GM18867 (cell line): Measurements from ENCODE around the gene AIMP1.

Experiments used
- ATAC-seq: cut with Tn5 transposase; IDR thresholded peaks from one replicate; pipeline ENCODE4 v1.9.1; 2021; ENCODE audit warnings: mild to moderate bottlenecking, moderate library complexity; ENCODE audit not compliant: unreplicated experiment

Gene AIMP1

DNA sequence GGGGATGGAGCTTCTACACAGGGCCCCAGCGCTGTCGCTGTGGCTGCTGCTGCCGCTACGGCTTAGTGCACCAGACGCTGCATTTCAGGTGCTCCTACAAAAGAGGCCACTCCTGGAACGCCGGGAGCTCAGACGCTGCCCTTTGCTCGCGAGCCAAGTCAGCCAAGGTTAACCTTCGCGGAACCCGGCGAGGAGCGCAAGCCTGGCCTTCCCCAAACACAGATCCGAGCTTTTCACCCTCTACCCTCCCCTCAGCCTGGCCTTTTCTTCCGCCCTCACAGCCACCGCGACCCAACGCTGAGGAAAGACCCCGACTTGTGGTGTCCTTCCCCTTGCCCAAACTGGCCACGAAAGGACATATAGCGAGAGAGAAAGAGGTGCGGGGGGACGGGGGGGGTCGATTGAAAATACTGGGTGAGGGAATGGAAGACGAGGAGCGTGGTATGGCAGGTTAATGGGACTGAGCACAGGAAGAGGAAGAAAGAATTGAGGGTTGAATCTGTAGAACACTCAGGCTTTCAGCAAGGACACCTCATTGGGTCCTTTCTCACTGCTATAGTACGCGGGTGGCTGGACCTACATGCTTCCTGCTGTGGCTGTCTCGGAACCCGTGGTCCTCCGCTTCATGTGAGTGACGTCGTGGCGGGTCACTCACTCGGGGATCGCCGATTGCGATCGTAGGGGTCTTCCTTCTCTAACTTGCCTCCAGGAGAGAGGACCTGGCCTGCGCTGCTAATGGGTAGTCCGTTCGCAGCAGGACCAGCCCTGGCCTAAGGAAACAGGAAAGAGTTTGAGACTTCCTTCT, at the start of gene AIMP1, which contains the start of gene TBCK:
Gene AIMP1, plus strand, starts transcription at position 583 of the 805 bp plus-strand sequence. CDS start 8,460 bp downstream, outside the sequence.
Gene TBCK, minus strand, starts transcription at position 242 of the 805 bp plus-strand sequence. CDS start 7,249 bp downstream, outside the sequence.
- ATAC-seq = peak; percentile 90

DNA sequence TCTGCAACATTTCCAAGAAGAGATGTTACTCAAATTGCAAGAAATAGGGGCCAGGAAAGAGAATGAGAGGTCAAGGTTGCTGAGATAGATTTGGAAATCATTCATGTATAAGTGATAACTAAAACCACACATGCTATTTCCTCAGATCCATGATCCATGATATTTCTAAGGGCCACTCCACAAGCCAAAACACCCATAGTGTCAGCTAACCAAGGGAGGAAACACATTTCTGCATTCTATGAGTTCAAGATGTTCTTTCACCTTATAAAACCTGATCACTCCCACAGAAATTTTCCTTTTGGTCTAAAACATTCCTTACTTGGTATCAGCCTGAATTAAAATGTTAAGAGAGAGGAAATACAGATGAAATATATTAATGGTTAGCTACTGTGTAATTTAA, 47.6 kb upstream of the AIMP1 start:
- no peak for ATAC-seq

DNA sequence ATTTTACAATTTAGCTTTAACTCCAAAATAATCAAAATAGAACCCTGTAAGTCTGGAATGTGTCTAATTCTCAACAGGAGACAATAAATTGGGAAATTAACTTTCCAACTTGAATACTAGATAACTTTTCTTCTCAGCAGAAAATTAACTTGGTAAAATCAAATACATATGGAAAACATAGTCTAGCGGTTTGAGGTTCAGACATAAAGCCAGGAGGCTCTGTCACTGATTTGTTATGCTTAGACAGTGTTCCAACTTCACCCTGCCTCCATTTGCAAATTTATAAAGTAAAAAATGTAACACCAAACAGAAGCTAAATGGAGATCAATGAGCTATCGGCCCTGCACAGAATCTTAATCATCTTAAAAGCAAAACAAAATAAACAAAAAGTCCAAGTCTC, 46.6 kb upstream of the AIMP1 start:
- no peak for ATAC-seq

DNA sequence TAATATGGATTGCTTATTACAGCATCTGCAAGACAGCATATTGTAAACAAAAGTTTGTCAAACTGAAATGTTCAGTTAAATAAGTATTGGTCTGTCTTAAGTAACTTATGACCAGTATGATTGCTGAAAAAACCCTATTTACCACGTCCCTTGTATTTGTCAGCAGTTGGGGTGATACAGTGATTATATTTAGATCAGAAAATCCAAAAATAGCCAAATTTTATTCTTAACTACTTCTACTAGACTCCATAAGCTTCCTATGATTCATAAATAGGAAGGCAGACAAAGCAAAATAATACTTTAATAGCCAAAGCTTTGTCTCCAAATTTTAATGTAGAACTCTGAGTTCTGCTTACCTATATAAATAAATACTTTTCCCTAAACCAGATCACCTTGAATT, 45.6 kb upstream of the AIMP1 start:
- no peak for ATAC-seq

DNA sequence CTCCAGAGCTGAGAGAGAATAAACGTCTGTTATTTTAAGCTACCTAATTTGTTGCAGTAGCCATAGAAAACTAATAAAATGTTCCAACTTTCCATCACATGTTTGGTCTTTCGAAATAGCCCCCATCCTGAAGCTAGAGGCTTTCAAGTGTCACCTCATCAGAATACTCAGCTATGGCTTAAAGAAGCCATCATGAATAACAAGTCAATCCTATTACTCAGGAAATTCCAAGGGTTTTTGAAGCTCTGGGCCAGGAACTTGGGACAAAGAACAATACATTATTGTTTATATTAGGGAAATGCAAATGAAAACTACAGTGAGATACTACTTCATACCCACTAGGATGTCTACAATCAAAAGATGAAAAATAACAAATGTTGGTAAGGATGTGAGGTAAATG, 42.5 kb upstream of the AIMP1 start:
- ATAC-seq = no peak

DNA sequence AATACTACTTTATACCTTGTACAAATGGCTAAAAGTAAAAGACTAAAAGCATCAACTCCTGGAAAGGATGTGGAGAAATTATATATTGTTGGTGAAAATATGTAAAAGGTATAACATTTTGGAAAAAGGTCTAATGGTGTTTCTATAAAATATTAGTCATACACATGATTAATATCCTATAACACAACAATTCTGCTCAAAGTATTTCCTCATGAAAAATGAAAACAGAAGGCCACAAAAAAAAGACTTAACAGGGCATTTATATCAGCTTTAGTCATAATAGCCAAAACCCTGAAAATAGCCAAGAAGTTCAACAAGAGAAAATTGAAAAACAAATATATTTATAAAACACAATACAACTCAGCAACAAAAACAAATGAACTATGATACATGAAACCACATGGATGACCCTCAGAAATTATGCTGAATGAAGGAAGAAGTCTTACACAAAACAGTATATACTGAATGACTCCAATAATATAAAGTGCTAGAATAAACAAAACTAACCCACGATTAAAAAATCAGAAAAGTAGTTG, 39.1 kb upstream of the AIMP1 start:
- ATAC-seq = no peak

DNA sequence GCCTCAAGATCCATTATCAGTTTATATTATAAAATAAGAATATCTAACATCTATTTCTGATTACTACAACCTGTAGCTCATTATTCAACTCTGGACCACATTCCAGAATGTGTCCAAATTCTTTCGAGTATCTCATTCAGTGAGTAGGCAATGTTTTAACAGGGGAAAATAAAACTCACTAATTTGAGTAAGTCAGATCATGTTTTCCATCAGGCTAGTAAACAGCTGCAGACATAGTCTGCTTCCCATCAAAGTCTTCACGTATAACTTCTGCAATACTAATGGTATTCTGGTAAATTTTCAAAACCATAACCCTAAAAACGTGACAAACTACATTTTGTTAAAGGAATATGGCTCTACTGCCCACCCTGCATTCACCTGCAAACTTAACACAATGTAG, 32.1 kb upstream of the AIMP1 start:
- no peak for ATAC-seq

DNA sequence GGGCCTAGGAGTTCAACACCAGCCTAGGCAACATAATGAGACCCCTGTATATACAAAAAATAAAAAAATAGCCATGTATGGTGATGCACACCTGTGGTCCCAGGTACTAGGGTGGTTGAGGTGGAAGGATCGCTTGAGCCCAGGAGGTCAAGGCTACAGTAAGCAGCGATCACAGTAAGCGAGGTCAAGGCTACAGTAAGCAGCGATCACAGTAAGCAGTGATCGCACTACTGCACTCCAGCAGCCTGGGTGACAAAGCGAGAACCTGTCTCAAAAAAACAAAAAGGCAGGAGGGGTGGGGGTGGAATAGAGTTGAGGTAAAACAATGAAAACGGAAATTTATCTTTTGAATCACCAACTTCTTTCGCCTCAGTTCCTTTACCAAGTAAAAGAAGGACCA, 29.7 kb upstream of the AIMP1 start:
- no peak for ATAC-seq

DNA sequence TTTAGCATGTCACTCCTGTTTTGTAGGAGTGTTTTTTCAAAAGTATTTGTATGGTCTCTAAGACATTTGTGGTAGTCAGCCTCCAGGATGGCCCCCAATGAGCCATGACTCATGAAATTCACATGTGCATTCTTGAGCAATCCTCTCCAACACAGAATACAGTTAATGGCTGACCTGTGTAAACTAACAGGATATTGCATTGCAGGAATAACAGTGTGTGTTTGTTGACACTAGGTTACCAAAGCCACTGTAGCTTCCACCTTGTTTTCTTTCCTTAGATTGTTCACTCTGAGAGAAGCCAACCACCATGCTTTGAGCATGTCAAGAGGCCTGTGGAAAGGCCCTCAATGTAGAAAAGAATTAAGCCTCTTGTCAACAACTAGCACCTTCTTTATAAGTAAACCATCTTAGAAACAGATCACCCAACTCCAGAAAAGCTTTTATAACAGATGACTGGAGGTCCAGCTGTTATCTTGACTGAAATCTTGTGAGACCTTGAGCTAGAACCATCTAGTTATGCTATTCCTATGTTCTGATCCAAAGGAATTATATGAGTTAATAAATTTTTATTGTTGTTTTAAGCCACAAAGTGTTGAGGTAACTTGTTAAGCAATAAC, 28.9 kb upstream of the AIMP1 start:
- no peak for ATAC-seq

DNA sequence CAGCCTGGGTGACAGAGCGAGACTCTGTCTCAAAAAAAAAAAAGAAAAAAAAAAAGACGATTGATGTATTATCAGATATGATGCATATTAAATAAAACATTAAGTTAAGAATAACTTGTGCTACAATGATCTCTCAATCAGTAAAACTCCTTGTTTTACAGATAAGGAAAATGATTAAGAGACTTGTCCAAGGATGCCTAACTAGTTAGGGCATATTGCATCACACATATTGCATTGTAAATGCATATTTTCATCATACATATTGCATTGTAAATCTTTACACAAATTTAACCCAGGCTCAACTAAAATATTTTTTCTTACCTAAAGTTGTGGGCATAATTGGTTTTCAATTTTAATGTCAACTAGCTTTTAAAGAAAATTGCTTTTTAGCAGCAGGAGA, 26.6 kb upstream of the AIMP1 start:
- ATAC-seq = no peak

DNA sequence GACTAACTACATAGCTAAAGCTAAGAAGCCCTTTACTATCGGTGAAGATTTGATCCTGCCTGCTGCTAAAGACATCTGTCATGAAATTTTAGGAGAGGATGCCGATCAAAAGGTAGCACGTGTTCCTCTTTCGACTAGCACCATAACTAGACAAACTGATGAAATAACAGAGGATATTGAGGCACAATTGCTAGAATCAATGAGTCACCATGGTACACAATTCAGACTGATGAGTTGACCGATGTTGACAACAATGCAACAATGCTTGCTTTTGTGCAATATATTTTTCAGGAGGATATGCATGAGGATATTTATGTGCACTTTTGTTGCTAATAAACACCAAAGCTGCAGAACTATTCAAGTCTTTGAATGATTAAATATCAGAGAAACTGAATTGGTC, 24.7 kb upstream of the AIMP1 start:
- ATAC-seq = no peak

DNA sequence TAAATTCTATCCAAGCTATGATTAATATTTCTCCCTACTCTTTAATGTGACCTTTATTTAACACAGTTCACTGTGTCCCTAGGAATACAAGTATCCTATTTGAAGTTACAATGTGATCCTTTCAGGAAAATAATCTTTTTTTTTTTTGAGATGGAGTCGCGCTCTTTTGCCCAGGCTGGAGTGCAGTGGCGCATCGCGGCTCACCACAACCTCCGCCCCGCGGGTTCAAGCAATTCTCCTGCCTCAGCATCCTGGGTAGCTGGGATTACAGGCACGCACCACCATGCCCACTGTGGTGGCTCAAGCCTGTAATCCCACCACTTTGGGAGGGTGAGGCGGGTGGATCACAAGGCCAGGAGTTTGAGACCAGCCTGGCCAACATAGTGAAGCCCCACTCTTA, 22.3 kb upstream of the AIMP1 start:
- ATAC-seq = no peak

DNA sequence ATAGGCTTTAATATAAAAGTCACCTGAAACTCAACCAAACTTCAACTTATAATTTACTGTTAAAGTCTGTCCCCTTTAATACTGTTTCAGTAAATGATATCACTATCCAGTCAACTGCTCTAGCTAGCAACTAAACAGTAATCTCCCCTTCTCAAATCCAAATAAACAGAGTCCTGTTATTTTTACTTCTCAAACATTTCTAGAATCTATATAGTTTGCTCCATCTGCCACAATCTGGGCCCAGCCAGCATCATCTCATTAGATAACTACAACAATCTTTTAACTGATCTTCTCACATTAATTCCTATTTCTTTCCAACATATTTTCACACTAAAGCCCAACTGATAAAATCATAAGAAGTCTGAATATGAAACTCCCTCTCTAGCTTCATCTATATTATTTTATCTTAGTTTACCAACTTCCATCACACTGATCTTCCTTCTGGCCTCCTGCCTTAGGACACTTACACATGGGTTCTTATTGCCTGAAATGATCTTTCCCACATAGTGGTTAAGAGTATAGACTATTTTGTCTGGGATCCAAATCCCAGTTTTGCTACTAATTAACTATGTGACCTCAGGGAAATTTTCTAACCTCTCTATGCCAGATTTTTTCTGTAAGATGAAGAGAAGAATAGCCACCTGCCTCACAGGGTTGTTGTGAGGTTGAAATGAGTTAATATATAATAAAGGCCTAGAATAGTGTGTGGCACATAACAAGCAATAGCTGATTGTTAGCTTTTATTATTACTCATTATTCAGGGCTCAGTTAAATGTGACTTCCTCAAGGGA, 18.9 kb upstream of the AIMP1 start:
- no peak for ATAC-seq

DNA sequence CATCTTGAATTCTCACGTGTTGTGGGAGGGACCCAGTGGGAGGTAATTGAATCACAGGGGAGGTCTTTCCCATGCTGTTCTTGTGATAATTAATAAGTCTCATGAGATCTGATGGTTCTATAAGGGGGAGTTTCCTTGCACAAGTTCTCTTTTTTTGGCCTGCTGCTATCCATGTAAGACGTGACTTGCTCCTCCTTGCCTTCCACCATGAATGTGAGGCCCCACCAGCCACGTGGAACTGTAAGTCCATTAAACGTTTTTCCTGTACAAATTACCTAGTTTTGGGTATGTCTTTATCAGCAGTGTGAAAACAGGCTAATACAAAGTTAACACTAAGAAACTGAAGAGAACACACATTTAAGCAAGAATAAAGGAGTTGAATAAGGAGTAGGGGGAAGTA, 16.4 kb upstream of the AIMP1 start:
- ATAC-seq = no peak

DNA sequence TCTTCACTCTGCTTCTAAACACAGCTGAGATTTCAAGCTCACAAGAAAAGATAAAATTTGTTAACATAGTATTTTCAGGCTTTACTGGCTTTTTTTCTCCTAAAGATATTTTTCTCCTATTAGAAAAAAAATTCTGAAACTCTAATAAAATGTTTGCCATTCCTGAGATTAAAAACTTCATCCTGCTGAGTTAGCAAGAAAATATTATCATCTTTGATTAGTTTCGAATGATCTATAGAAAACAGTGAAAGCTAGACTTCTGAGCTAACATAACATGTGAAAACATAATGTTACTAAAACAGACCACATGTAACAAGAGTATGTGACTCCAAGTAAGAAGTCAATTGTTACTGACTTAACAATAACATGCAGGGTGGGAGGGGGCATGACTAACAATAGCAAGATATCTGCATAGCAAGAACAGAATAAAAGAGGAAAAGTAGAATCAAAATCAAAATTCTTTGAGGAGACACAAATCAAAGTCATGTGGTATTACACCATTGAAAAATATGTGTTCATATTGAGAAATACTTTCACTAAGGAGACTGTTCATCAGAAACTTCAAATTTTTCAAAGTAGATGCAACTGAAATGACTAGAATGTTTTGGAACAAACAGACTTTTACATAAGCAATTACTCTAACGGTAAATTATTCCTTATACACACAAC, 14.8 kb upstream of the AIMP1 start:
- ATAC-seq = no peak

DNA sequence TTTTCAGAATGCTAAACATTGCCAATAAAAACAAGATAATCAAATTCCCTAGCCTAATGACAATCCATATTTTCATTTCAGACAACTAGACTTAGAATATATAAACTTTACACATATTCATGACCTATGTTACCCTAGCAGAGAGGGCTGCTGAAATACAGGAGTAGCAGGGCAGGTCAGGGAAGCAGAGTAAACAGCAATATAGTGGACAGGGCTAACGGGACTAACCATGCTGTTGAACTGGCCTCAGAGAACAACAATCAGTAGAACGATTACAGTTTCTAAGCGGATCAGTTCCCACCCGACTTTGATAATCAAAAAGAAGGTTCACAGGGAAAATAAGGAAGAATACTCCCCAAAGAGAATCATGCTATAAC, 14.3 kb upstream of the AIMP1 start:
- ATAC-seq = no peak

DNA sequence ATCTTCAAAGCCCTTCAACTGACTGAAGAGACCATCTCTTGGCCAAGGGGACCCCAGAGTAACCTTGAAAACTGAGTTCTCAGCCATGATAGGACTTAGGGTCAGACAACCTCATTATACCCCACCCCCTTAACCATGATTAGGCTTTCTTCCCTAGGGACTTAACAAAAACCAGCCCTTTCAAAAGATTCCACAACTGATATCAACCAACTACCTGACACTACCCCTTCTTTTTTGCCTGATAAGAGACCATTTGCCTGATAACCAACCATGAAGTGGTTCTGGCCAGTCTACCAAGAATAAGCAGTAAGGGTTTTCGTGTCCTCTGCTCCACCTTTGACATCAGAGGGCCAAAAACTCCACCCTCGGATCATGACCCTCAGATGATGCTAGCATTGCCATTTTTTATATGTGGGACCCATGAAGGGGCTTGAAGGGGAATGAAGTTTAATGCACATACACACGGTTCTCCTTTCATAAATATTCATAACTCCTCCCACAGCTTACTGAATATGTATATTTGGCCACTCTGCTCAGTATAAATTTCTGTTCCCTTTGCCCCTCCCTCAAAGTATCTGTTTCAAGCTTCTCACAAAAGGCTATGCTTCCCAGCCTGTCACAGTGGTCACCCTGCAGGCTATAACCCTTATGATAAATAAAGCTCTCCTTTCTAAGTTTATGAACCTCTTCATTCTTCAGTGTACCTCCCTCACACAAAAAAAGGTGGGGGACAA, 12.6 kb upstream of the AIMP1 start:
- ATAC-seq = no peak

DNA sequence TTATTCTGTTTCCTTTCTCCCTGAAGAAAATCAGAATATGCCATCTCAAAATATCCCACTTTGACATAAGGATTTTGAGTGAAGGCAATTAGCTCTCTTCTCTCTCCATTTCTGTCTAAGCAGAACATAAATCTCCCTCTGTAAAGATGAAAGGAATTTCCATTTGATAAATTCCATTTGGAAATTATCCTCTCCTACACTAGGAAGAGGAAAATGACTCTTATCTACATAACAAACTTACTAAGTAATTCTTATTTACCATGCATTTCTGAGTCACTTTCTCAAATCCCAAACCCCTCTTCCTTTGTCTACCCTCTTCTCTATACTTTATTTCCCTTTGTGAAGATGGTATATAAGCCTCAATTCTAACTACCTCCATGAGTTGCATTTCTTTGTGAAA, 11.7 kb upstream of the AIMP1 start:
- ATAC-seq = no peak

DNA sequence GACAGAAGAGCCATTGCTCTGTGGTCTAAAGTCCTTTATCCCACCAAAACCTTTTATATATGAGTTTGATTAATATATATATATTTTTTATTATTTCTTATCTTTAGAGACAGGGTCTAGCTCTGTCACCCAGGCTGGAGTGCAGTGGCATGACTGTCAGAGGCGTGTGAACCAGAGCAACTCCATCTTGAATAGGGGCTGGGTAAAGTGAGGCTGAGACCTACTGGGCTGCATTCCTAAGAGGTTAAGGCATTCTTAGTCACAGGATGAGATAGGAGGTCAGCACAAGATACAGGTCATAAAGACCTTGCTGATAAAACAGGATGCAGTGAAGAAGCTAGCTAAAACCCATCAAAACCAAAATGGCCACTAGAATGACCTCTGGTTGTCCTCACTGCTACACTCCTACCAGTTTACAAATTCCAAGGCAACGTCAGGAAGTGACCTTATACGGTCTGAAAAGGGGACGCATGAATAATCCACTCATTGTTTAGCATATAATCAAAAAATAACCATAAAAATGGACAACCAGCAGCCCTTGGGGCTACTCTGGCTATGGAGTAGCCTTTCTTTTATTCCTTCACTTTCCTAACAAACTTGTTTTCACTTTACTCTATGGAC, 10.8 kb upstream of the AIMP1 start:
- no peak for ATAC-seq

DNA sequence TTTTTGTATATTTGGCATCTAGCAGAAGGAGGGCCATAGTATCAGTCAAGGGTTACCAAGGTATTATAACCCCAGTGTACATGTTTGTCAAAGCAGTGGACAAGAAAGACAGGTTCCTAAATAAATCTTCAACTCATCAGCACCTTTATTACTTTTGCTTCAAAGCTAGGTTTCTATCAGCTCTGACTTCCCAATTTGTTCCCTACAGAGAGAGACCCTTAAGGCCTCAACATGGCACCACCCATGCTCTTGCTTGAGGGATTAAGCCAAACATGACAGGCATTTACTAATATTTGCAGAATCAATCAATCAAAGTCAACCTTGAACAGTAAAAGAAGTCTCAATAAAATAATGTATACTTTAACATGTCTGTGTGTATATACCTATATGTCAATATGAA, 9.8 kb upstream of the AIMP1 start:
- ATAC-seq = no peak
